Pancreas (tissue), 10 donors: ENCODE results near the gene ASB2. TPM values are rescaled to one million over a fixed set of nuclear protein-coding genes. Genes with fewer than 3 reads are reported as not detected.

ENCODE experiments used
- ATAC-seq, 4 donors: fragments of 200-7000 bp; cut with Tn5 transposase; one replicate each; pipeline versions ENCODE4 v1.8.0 to v1.9.1; 2020; ENCODE audit warnings: mild to moderate bottlenecking in 4 of 4, moderate library complexity in 4 of 4
- DNase-seq, 6 donors: peaks; one replicate each; pipeline ENCODE4 v3.0.0-alpha.2; 2020
- FAIRE-seq: peaks from 2 replicates; lab custom pipeline; 2012; peaks lifted over from hg19 to GRCh38; lab: Jason Lieb, UNC
- H3K27ac ChIP-seq, 4 donors: fragments of 200-600 bp; sonication (generic); 1 replicate in 3 of 4; 2 replicates in 1 of 4; pipeline versions ENCODE4 v1.5.0 to v1.8.0; 2020
- H3K27me3 ChIP-seq, 4 donors: fragments of 200-600 bp; one replicate each; pipeline ENCODE4 v1.8.0; 2021
- H3K36me3 ChIP-seq, 3 donors: fragments of 200-600 bp; sonication (generic) in 1 of 3; one replicate each; pipeline versions ENCODE4 v1.5.0 to v1.8.0; 2020 to 2021
- H3K4me1 ChIP-seq, 3 donors: fragments of 200-600 bp; one replicate each; pipeline ENCODE4 v1.8.0; 2021
- H3K4me3 ChIP-seq, 4 donors: fragments of 200-600 bp; sonication (generic) in 2 of 4; one replicate each; pipeline versions ENCODE4 v1.5.0 to v1.8.0; 2020 to 2021
- H3K9me3 ChIP-seq, 4 donors: fragments of 200-600 bp; one replicate each; pipeline ENCODE4 v1.8.0; 2021
- CTCF ChIP-seq, 4 donors: fragments of 200-600 bp; sonication (generic) in 3 of 4; IDR thresholded peaks; one replicate each; pipeline versions ENCODE4 v1.5.0 to v1.8.0; 2021; ENCODE audit warnings: antibody characterized with exemption in 4 of 4
- WGBS, 2 donors: extraction: QIAGEN DNeasy Blood & Tissue Kit; methylation state at CpG; one replicate each; pipeline ENCODE4 v1.1.7; 2013; 5-methylcytosine and 5-hydroxymethylcytosine counted together
- intact Hi-C, 3 donors: fragments of 100-400 bp; cut with DNase I; formaldehyde crosslinking; loops; one replicate each; pipeline versions ENCODE4 v1.11.1 to v1.14.2; 2022
- polyA plus RNA-seq, 2 donors: library from polyadenylated mRNA; stranded (reverse); fragments of 200-250 nt; gene quantifications; one replicate each; pipeline ENCODE4 v1.2.3, GENCODE V29; 2013
- total RNA-seq, 6 donors: library from RNA; stranded (reverse); fragmentation: NEBNext Ultra II Directional in 4 of 6; extraction: Animal tissue kit (Norgen Biotek cat#: 25700) in 4 of 6; gene quantifications; one replicate each; pipeline versions ENCODE4 v1.2.1 to v1.2.4, GENCODE V29; 2021 to 2023
- donor health status: healthy with polysubstance abuse.
- donor health status: DM: no; HTN: no; CAD: no; lungs with moderate emphysema.
- donor health status: DM: no; HTN: no; CAD: no.
- donor health status: control.
- donor health status: control.
- donor health status: Bipolar disorder and iron deficiency.
- donor health status: DM: yes; HTN: yes; CAD: no.
- donor health status: DM: no; HTN: no; CAD: no.
- donor health status: DM: no; HTN: no; CAD: no.
- donor health status: DM: yes; HTN: yes; CAD: no.

Gene ASB2
- total and polyA plus RNA-seq, 8 donors = 0.09 to 1.4 (median 0.40) TPM

GRCh38 chr14:94021416-94022157 lies 45.2 kb upstream of the ASB2 start:
- WGBS, 2 donors = 65 to 67% methylated on average over 10 of the region's 10 CpGs
- ATAC-seq (no peak), DNase-seq (no peak), FAIRE-seq (no peak)
- Histone ChIP-seq H3K4me3 (no peak overlapping the region), H3K27ac (no peak overlapping the region), H3K9me3 (no peaks in the 10 kb centered on the region), H3K27me3 (no peaks in the 10 kb centered on the region), H3K36me3 (no peaks in the 10 kb centered on the region), H3K4me1 (peaks cover 0 to 5% (median 0%) of the 10 kb centered on the region in 3 donors)
- intact Hi-C loops = no loop called here
- no peak for TF ChIP-seq CTCF (IDR thresholded peaks at IDR 0.05)

GRCh38 chr14:94021001-94021400 lies 44.6 kb upstream of the ASB2 start:
- H3K36me3 ChIP-seq = no peaks in the 10 kb centered on the region
- intact Hi-C loops = no loop called here
- H3K9me3 ChIP-seq = no peaks in the 10 kb centered on the region
- FAIRE-seq (no peak), ATAC-seq (no peak), DNase-seq (no peak)
- WGBS, 2 donors = 81 to 89% methylated on average over 2 of the region's 2 CpGs
- H3K4me1 ChIP-seq = peaks cover 0 to 5% (median 0%) of the 10 kb centered on the region in 3 donors
- H3K4me3 ChIP-seq = no peak overlapping the region
- no peaks in the 10 kb centered on the region for H3K27me3 ChIP-seq
- TF ChIP-seq CTCF (IDR thresholded peaks at IDR 0.05) = no peak
- H3K27ac ChIP-seq = no peak overlapping the region

GRCh38 chr14:94020267-94020666 lies 43.9 kb upstream of the ASB2 start:
- FAIRE-seq (no peak), ATAC-seq (no peak), DNase-seq (no peak)
- 72 to 79% methylated on average over 4 of the region's 4 CpGs for whole genome bisulfite sequencing, 2 donors
- no peak overlapping the region for H3K27ac ChIP-seq
- peaks cover 0 to 5% (median 0%) of the 10 kb centered on the region in 3 donors for H3K4me1 ChIP-seq
- H3K9me3 ChIP-seq = no peaks in the 10 kb centered on the region
- H3K36me3 ChIP-seq = no peaks in the 10 kb centered on the region
- H3K27me3 ChIP-seq = no peaks in the 10 kb centered on the region
- intact Hi-C loops = no loop called here
- H3K4me3 ChIP-seq = no peak overlapping the region
- no peak for TF ChIP-seq CTCF (IDR thresholded peaks at IDR 0.05)

GRCh38 chr14:94019329-94019728 lies 43.0 kb upstream of the ASB2 start:
- Histone ChIP-seq H3K9me3 (no peaks in the 10 kb centered on the region), H3K27ac (no peak overlapping the region), H3K36me3 (no peaks in the 10 kb centered on the region), H3K27me3 (no peaks in the 10 kb centered on the region), H3K4me3 (no peak overlapping the region), H3K4me1 (peaks cover 0 to 5% (median 0%) of the 10 kb centered on the region in 3 donors)
- 35 to 43% methylated on average over 6 of the region's 6 CpGs for WGBS, 2 donors
- DNase-seq (peak in 3 of 6 donors; percentile 43 to 51 (median 44)), FAIRE-seq (no peak), ATAC-seq (peak; percentile 55 to 81 (median 66))
- TF ChIP-seq CTCF (IDR thresholded peaks at IDR 0.05) = no peak
- intact Hi-C loops = no loop called here

- Histone ChIP-seq H3K36me3 (no peaks in the 10 kb centered on the region), H3K27me3 (no peaks in the 10 kb centered on the region), H3K27ac (no peak overlapping the region), H3K9me3 (no peaks in the 10 kb centered on the region), H3K4me1 (peaks cover 0 to 5% (median 0%) of the 10 kb centered on the region in 3 donors), H3K4me3 (no peak overlapping the region)
- DNase-seq (no peak), ATAC-seq (no peak), FAIRE-seq (no peak)
- intact Hi-C loops = no loop called here
- no peak for TF ChIP-seq CTCF (IDR thresholded peaks at IDR 0.05)
- 82 to 87% methylated on average over 8 of the region's 8 CpGs for WGBS, 2 donors
These were observed 41.9 kb upstream of the ASB2 start for GRCh38 chr14:94018308-94018707.
